K562 (cell line): Measurements from ENCODE around the gene NECTIN3. TPM values are rescaled to one million over a fixed set of nuclear protein-coding genes. Genes with fewer than 3 reads are reported as not detected.

ENCODE experiments used
- ATAC-seq: fragments of 200-7000 bp; cut with Tn5 transposase; 3 replicates; pipeline ENCODE4 v1.9.1; 2020; ENCODE audit warnings: moderate library complexity
- BruUV-seq: library from RNA; stranded (reverse); fragments of 400-500 nt; replicated peaks from 2 replicates; lab custom pipeline; 2021; lab: Mats Ljungman, UMichigan
- CTCF ChIA-PET: fragments of 300-600 bp; formaldehyde crosslinking; extraction: SDS; loops from one replicate; lab custom pipeline; 2021; ENCODE audit warnings: low intra/inter-chr PET ratio; lab: Yijun Ruan, JAX
- POLR2A ChIA-PET: fragments of 300-600, 350-650 bp; sonication (Branson Sonifier 250); formaldehyde crosslinking; extraction: SDS; loops from one replicate; lab custom pipeline; 2021; ENCODE audit warnings: antibody characterized with exemption, inconsistent platforms; lab: Yijun Ruan, JAX
- DNase-seq, 4 experiments: peaks; one replicate each; pipeline versions ENCODE4 v3.0.0 to v3.0.0-alpha.2; 2011 to 2018; ENCODE audit warnings: low spot score in 3 of 4, mixed read lengths in 3 of 4; ENCODE audit errors: extremely low read depth in 1 of 4
- FAIRE-seq: peaks from 2 replicates; lab custom pipeline; 2011; peaks lifted over from hg19 to GRCh38; lab: Jason Lieb, UNC
- H2AFZ ChIP-seq: 2 replicates; pipeline ENCODE4 v1.6.0; 2011; ENCODE audit warnings: low read depth, low read length, control low read depth, inconsistent platforms
- H3K27ac ChIP-seq: fragments of 200-600 bp; 3 replicates; pipeline ENCODE4 v1.8.0; 2011; ENCODE audit warnings: low read depth, mild to moderate bottlenecking, control low read depth, inconsistent platforms, low read length, moderate library complexity, mixed read lengths; ENCODE audit errors: extremely low read depth
- H3K27me3 ChIP-seq, 2 experiments: fragments of 300-600 bp in 1 of 2; 2 replicates in 1 of 2; 3 replicates in 1 of 2; pipeline versions ENCODE4 v1.6.0 to v1.8.0; 2011; ENCODE audit warnings: inconsistent platforms in 2 of 2, low read length in 2 of 2, mild to moderate bottlenecking in 1 of 2, mixed read lengths in 1 of 2, moderate library complexity in 1 of 2; ENCODE audit not compliant: control insufficient read depth in 2 of 2, insufficient read depth in 2 of 2
- H3K36me3 ChIP-seq: fragments of 300-600 bp; 3 replicates; pipeline ENCODE4 v1.8.0; 2011; ENCODE audit warnings: mild to moderate bottlenecking, low read length, inconsistent platforms; ENCODE audit not compliant: control insufficient read depth, insufficient read depth
- H3K4me1 ChIP-seq, 2 experiments: fragments of 200-600 bp in 1 of 2; replicated peaks in 1 of 2; 2 replicates in 1 of 2; 3 replicates in 1 of 2; pipeline versions ENCODE4 v1.5.1 to v1.8.0; 2011; ENCODE audit warnings: inconsistent platforms in 2 of 2, low read length in 2 of 2, mild to moderate bottlenecking in 1 of 2, mixed read lengths in 1 of 2, moderate library complexity in 1 of 2; ENCODE audit not compliant: control insufficient read depth in 2 of 2, insufficient read depth in 2 of 2
- H3K4me2 ChIP-seq: 2 replicates; pipeline ENCODE4 v1.6.1; 2011; ENCODE audit warnings: low read length, control low read depth, inconsistent platforms, mixed read lengths; ENCODE audit not compliant: insufficient read depth
- H3K4me3 ChIP-seq: fragments of 200-600 bp; sonication (generic), shearing (Covaris generic); 2 replicates; pipeline ENCODE4 v1.5.1; 2016; ENCODE audit warnings: control low read depth, inconsistent platforms
- H3K79me2 ChIP-seq: fragments of 200-600 bp; 3 replicates; pipeline ENCODE4 v1.8.0; 2011; ENCODE audit warnings: low read length, inconsistent platforms; ENCODE audit not compliant: control insufficient read depth, insufficient read depth
- H3K9ac ChIP-seq, 2 experiments: 2 replicates each; pipeline versions ENCODE4 v1.6.0 to v1.6.1; 2011; ENCODE audit warnings: low read depth in 2 of 2, low read length in 2 of 2, control low read depth in 1 of 2, inconsistent platforms in 1 of 2, mild to moderate bottlenecking in 1 of 2, mixed read lengths in 1 of 2; ENCODE audit not compliant: insufficient read depth in 1 of 2
- H3K9me1 ChIP-seq: one replicate; pipeline ENCODE4 v1.6.0; 2011; ENCODE audit warnings: inconsistent platforms, mild to moderate bottlenecking, low read length, moderate library complexity; ENCODE audit not compliant: control insufficient read depth, insufficient read depth
- H3K9me3 ChIP-seq: replicated peaks from 2 replicates; pipeline ENCODE4 v1.5.1; 2011; ENCODE audit warnings: low read depth, low read length, inconsistent platforms; ENCODE audit not compliant: control insufficient read depth, insufficient read depth
- H4K20me1 ChIP-seq: replicated peaks from 2 replicates; pipeline ENCODE4 v1.6.1; 2011; ENCODE audit warnings: low read length, inconsistent platforms, mixed read lengths; ENCODE audit not compliant: control insufficient read depth, insufficient read depth
- DDX20 ChIP-seq: fragments of 450-650 bp; IDR thresholded peaks from 2 replicates; pipeline ENCODE4 v1.6.1; 2016; ENCODE audit warnings: missing genetic modification characterization, low read depth, mild to moderate bottlenecking, missing compliant biosample characterization, moderate library complexity
- ESRRA ChIP-seq: fragments of 450-650 bp; IDR thresholded peaks from 2 replicates; pipeline ENCODE4 v1.6.1; 2014; ENCODE audit warnings: low read depth, mild to moderate bottlenecking, moderate library complexity, borderline replicate concordance
- HNRNPH1 ChIP-seq: fragments of 200-400 bp; formaldehyde crosslinking; optimal IDR thresholded peaks from 2 replicates; pipeline ENCODE3; 2017; ENCODE audit warnings: low read depth, mild to moderate bottlenecking, low read length, moderate library complexity
- MED1 ChIP-seq: sonication (generic); formaldehyde crosslinking; IDR thresholded peaks from 2 replicates; pipeline ENCODE4 v1.8.1; 2023; ENCODE audit warnings: missing genetic modification reagents, borderline replicate concordance
- NEUROD1 ChIP-seq: fragments of 150-350 bp; IDR thresholded peaks from 2 replicates; pipeline ENCODE4 v1.6.1; 2014; ENCODE audit warnings: borderline replicate concordance, low read length, low read depth; ENCODE audit not compliant: partially characterized antibody
- NFIX ChIP-seq: fragments of 250-450 bp; sonication (Bioruptor Pico); IDR thresholded peaks from 2 replicates; pipeline ENCODE4 v1.4.0; 2020; ENCODE audit warnings: low read depth, mild to moderate bottlenecking, moderate library complexity
- PHB ChIP-seq: fragments of 250-450 bp; sonication (Bioruptor Pico); IDR thresholded peaks from 2 replicates; pipeline ENCODE4 v1.5.0; 2021
- POLR2B ChIP-seq: fragments of 450-650 bp; IDR thresholded peaks from 2 replicates; pipeline ENCODE4 v1.6.1; 2018; ENCODE audit warnings: low read depth; ENCODE audit not compliant: partially characterized antibody
- POLR2H ChIP-seq: IDR thresholded peaks from 2 replicates; pipeline ENCODE4 v1.6.1; 2016; ENCODE audit warnings: missing genetic modification characterization, low read depth, mild to moderate bottlenecking, control low read depth, missing compliant biosample characterization, moderate library complexity
- SMAD4 ChIP-seq: fragments of 250-450 bp; sonication (Bioruptor Pico); conservative IDR thresholded peaks from 2 replicates; pipeline ENCODE4 v1.8.0; 2021; ENCODE audit warnings: inconsistent platforms, mild to moderate bottlenecking, moderate library complexity
- SPI1 ChIP-seq: IDR thresholded peaks from 2 replicates; pipeline ENCODE4 v1.6.1; 2011; ENCODE audit warnings: low read depth, low read length, control low read depth, borderline replicate concordance
- SRSF7 ChIP-seq: fragments of 200-400 bp; formaldehyde crosslinking; optimal IDR thresholded peaks from 2 replicates; pipeline ENCODE3; 2017; ENCODE audit warnings: mild to moderate bottlenecking, low read depth, low read length
- ZBTB8A ChIP-seq: fragments of 450-650 bp; IDR thresholded peaks from 2 replicates; pipeline ENCODE4 v1.6.1; 2018; ENCODE audit warnings: mild to moderate bottlenecking, moderate library complexity; ENCODE audit not compliant: partially characterized antibody
- ZNF134 ChIP-seq: fragments of 250-450 bp; sonication (Bioruptor Pico); conservative IDR thresholded peaks from 2 replicates; pipeline ENCODE4 v1.4.0; 2020
- ZNF445 ChIP-seq: fragments of 250-450 bp; sonication (Bioruptor Pico); IDR thresholded peaks from 2 replicates; pipeline ENCODE4 v1.4.0; 2020; ENCODE audit warnings: low read depth, mild to moderate bottlenecking, moderate library complexity
- ZNF57 ChIP-seq: fragments of 450-650 bp; formaldehyde crosslinking; IDR thresholded peaks from 2 replicates; pipeline ENCODE4 v1.4.0; 2020; ENCODE audit warnings: mild to moderate bottlenecking, moderate library complexity
- ZNF583 ChIP-seq: fragments of 250-450 bp; sonication (Bioruptor Pico); IDR thresholded peaks from 2 replicates; pipeline ENCODE4 v1.4.0; 2020
- WGBS: fragments of 100-300 bp; shearing (Covaris generic); methylation state at CpG from one replicate; pipeline ENCODE4 v1.1.6; 2016; ENCODE audit warnings: low coverage, mixed read lengths; ENCODE audit not compliant: insufficient coverage; ENCODE audit errors: missing lambda C conversion rate; 5-methylcytosine and 5-hydroxymethylcytosine counted together
- in situ Hi-C: fragments of 300-500 bp; cut with MboI; formaldehyde crosslinking; loops from 4 replicates; pipeline ENCODE4 v1.15.0; 2018; ENCODE audit warnings: inconsistent platforms, mixed read lengths
- intact Hi-C: fragments of 100-400 bp; cut with micrococcal nuclease; formaldehyde crosslinking; loops from 2 replicates; pipeline ENCODE4 v1.14.2; 2022
- polyA plus RNA-seq, 8 experiments: library from polyadenylated mRNA; depleted of rRNA in 4 of 8; stranded (reverse) in 5 of 8; unstranded in 3 of 8; fragments of >200 nt; fragmentation: Nextera tagmentation in 2 of 8; fragmentation: Illumina TruSeq in 1 of 8; extraction: Ambion mirVana in 2 of 8; extraction: Trizol in 1 of 8; gene quantifications; 2 replicates each; pipeline versions ENCODE4 v1.2.1 to v1.2.3, GENCODE V29; 2011 to 2014; ENCODE audit warnings: inconsistent platforms in 1 of 8, missing spikeins in 1 of 8
- total RNA-seq, 7 experiments: library from RNA; depleted of rRNA in 6 of 7; stranded (reverse); fragments of >200 nt in 6 of 7; fragmentation: Illumina TruSeq in 2 of 7; extraction: Trizol in 2 of 7; gene quantifications; 2 replicates each; pipeline versions ENCODE4 v1.2.1 to v1.2.3, GENCODE V29; 2011 to 2021; ENCODE audit warnings: low replicate concordance in 1 of 7
- TF ChIP-seq, protein P1 (sequence below): fragments of 250-450 bp; sonication (Bioruptor Pico); IDR thresholded peaks from 2 replicates; pipeline ENCODE4 v1.8.0; 2022; ENCODE audit warnings: moderate library complexity, mild to moderate bottlenecking, inconsistent platforms
- TF ChIP-seq, protein P2 (sequence below): fragments of 250-450 bp; sonication (Bioruptor Pico); IDR thresholded peaks from 2 replicates; pipeline ENCODE4 v1.6.1; 2021; ENCODE audit warnings: mild to moderate bottlenecking
- TF ChIP-seq, protein P3 (sequence below): fragments of 450-650 bp; IDR thresholded peaks from one replicate; pipeline ENCODE4 v1.6.1; 2018; ENCODE audit warnings: mild to moderate bottlenecking, moderate library complexity; ENCODE audit not compliant: partially characterized antibody

The NECTIN3 gene
- total and polyA plus RNA-seq, 9 of the 15 experiments (the other 6 are each of a cell fraction or from before 2014, with no cell fraction given) = 0.16 TPM; not detected in 8

DNA sequence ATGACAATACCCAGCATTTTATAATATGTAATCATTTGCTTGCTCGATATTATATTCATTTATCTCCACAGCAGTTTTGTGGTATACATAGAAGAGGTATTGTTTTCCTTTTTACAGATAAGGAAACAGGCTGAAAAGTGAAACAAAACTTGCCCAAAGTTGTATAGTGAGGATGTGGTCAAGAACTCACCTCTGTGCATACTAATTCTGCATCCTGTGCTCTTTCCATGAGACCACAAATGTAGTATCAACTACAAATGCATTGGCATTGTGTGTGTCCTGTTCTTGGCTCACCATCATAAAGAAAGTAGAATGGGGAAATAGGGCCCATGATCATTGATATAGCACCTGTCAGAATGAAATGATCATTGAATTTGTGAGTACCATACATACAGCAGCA is 167.3 kb downstream of the NECTIN3 start:
- Histone ChIP-seq H3K4me2 (no peak overlapping the region), H3K9me3 (no peaks in the 10 kb centered on the region)
- in situ Hi-C loops = no loop called here
- no peak for ATAC-seq
- TF ChIP-seq DDX20 (tag) = no peak
- TF ChIP-seq PHB = no peak
- TF ChIP-seq ESRRA = no peak
- TF ChIP-seq SPI1 = no peak
- TF ChIP-seq ZNF134 (CRISPR knock-in tag) = no peak
- TF ChIP-seq NEUROD1 = no peak
- TF ChIP-seq NFIX (CRISPR knock-in tag) = no peak
- no peak for TF ChIP-seq POLR2H (tag)
- TF ChIP-seq, protein P1, sequence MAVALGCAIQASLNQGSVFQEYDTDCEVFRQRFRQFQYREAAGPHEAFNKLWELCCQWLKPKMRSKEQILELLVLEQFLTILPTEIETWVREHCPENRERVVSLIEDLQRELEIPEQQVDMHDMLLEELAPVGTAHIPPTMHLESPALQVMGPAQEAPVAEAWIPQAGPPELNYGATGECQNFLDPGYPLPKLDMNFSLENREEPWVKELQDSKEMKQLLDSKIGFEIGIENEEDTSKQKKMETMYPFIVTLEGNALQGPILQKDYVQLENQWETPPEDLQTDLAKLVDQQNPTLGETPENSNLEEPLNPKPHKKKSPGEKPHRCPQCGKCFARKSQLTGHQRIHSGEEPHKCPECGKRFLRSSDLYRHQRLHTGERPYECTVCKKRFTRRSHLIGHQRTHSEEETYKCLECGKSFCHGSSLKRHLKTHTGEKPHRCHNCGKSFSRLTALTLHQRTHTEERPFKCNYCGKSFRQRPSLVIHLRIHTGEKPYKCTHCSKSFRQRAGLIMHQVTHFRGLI = no peak
- no peak for TF ChIP-seq POLR2B
- no peak for TF ChIP-seq ZNF445 (CRISPR knock-in tag)
- TF ChIP-seq, protein P2, sequence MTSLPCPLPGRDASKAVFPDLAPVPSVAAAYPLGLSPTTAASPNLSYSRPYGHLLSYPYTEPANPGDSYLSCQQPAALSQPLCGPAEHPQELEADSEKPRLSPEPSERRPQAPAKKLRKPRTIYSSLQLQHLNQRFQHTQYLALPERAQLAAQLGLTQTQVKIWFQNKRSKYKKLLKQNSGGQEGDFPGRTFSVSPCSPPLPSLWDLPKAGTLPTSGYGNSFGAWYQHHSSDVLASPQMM = no peak
- no peak for TF ChIP-seq MED1 (CRISPR knock-in tag)
- no peak for TF ChIP-seq SRSF7
- TF ChIP-seq HNRNPH1 = no peak
- TF ChIP-seq, protein P3, sequence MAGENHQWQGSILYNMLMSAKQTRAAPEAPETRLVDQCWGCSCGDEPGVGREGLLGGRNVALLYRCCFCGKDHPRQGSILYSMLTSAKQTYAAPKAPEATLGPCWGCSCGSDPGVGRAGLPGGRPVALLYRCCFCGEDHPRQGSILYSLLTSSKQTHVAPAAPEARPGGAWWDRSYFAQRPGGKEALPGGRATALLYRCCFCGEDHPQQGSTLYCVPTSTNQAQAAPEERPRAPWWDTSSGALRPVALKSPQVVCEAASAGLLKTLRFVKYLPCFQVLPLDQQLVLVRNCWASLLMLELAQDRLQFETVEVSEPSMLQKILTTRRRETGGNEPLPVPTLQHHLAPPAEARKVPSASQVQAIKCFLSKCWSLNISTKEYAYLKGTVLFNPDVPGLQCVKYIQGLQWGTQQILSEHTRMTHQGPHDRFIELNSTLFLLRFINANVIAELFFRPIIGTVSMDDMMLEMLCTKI = no peak
- TF ChIP-seq SMAD4 = no peak
- TF ChIP-seq ZNF583 (CRISPR knock-in tag) = no peak
- no peak for TF ChIP-seq ZBTB8A
- TF ChIP-seq ZNF57 (CRISPR knock-in tag) = no peak
- TF ChIP-seq, all 486 proteins: peak for 0
- Histone ChIP-seq H3K79me2 (no peaks in the 10 kb centered on the region), H3K4me1 (no peaks in the 10 kb centered on the region), H3K9me1 (no peaks in the 10 kb centered on the region), H3K4me3 (no peak overlapping the region), H2AFZ (no peak overlapping the region), H3K9ac (no peak overlapping the region), H4K20me1 (no peaks in the 10 kb centered on the region), H3K27ac (no peak overlapping the region), H3K27me3 (no peaks in the 10 kb centered on the region), H3K36me3 (no peaks in the 10 kb centered on the region)
- 11% methylated on average over 1 of the region's 1 CpG for WGBS
- ChIA-PET CTCF (no interaction called here), POLR2A (no interaction called here)
- intact Hi-C loops = no loop called here
- DNase-seq = no peak
- no peak for FAIRE-seq
- no TSS peak for BruUV-seq
